ENCODE measurements around the gene E2F7. TPM values are rescaled to one million over a fixed set of nuclear protein-coding genes. Genes with fewer than 3 reads are reported as not detected.

Gene E2F7
- total RNA-seq, 4 donors from 2014 or later: not detected

DNA sequence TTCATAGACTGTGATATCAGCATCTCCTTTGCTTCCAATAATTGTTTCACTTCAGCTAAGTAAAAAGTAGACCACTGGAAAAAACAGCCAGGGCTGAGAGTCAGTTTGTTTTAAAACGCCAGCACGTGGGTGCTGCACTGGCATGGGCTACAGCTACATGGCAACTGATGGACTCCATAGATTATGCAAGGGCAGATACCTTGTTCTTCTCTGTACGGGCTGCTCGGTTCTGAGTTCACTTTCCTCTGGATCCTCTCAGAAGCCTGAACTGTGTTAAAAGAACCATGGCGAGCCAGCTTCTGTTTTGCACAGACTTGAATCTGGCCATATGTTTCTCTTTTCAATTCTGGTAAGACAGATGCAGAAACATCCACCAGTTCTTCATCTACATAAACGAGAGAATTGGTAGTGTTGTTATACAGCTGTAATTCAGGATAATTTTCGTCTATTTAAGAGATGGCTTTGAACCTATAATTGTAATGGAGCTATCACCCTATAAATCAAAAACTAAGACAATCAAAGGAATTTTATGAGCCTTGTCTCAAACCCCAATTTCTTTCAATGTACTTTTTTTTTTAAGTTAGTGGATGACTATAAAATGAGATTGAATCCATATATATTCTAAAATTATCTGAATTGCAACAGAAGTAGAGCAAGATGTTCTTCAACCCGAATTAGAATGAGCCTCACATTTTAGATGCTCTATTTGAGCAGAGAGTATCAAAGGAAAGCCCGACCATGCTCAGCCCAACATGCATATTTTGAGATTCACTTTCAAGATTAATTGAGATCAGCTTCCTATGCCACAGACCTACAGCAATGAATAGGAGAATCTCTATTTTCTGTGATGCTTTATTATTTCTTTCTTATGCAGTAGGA is 31.5 kb downstream of the E2F7 start:
- Histone ChIP-seq H3K36me3 (no peaks in the 10 kb centered on the region), H3K4me1 (no peaks in the 10 kb centered on the region), H3K27ac (no peak overlapping the region), H3K27me3 (no peaks in the 10 kb centered on the region), H3K4me3 (no peak overlapping the region), H3K9me3 (no peaks in the 10 kb centered on the region)
- intact Hi-C loops (cut with DNase I; ENCODE audit: low total_unique reads) (no loop called here), in situ Hi-C loops (cut with MboI; ENCODE audit: low sequenced_read_pairs in 4 of 4) (no loop called here)
- TF ChIP-seq, protein P1, sequence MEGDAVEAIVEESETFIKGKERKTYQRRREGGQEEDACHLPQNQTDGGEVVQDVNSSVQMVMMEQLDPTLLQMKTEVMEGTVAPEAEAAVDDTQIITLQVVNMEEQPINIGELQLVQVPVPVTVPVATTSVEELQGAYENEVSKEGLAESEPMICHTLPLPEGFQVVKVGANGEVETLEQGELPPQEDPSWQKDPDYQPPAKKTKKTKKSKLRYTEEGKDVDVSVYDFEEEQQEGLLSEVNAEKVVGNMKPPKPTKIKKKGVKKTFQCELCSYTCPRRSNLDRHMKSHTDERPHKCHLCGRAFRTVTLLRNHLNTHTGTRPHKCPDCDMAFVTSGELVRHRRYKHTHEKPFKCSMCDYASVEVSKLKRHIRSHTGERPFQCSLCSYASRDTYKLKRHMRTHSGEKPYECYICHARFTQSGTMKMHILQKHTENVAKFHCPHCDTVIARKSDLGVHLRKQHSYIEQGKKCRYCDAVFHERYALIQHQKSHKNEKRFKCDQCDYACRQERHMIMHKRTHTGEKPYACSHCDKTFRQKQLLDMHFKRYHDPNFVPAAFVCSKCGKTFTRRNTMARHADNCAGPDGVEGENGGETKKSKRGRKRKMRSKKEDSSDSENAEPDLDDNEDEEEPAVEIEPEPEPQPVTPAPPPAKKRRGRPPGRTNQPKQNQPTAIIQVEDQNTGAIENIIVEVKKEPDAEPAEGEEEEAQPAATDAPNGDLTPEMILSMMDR (IDR thresholded peaks at IDR 0.05 in 4 of 5, conservative IDR thresholded peaks at IDR 0.05 in 1 of 5): no peak
- no peak for TF ChIP-seq POLR2A (IDR thresholded peaks at IDR 0.05)
- no peak for DNase-seq
- no peak for ATAC-seq

DNA sequence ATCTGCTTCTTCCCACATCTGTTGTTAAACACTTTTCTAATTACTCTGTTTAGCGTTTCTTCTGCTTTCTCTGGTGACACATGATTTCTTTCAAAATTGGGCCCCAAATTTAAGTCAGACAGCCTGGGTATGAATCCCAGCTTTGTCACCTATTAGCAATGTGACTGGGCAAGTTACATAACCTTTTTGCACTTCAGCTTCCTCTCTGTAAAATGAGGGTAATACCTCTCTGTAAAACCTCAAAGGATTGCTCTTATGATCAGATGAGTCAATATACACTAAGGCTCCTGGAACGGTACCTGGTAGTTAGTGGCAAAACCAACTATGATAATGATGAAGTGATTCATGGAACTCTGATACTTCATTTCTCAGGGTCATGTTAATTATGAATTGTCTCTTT is 33.0 kb downstream of the E2F7 start:
- in situ Hi-C loops (cut with MboI; ENCODE audit: low sequenced_read_pairs in 4 of 4) (no loop called here), intact Hi-C loops (cut with DNase I; ENCODE audit: low total_unique reads) (no loop called here)
- DNase-seq (no peak), ATAC-seq (no peak)
- Histone ChIP-seq H3K36me3 (no peaks in the 10 kb centered on the region), H3K27ac (no peak overlapping the region), H3K27me3 (no peaks in the 10 kb centered on the region), H3K4me3 (no peak overlapping the region), H3K4me1 (no peaks in the 10 kb centered on the region), H3K9me3 (no peaks in the 10 kb centered on the region)
- TF ChIP-seq, protein P1 (IDR thresholded peaks at IDR 0.05 in 4 of 5, conservative IDR thresholded peaks at IDR 0.05 in 1 of 5): no peak
- TF ChIP-seq POLR2A (IDR thresholded peaks at IDR 0.05): no peak

GRCh38 chr12:77031745-77032144 is 33.6 kb downstream of the E2F7 start:
- Histone ChIP-seq H3K4me3 (no peak overlapping the region), H3K9me3 (no peaks in the 10 kb centered on the region), H3K27ac (no peak overlapping the region), H3K4me1 (no peaks in the 10 kb centered on the region), H3K36me3 (no peaks in the 10 kb centered on the region), H3K27me3 (no peaks in the 10 kb centered on the region)
- no peak for DNase-seq
- TF ChIP-seq, protein P1 (IDR thresholded peaks at IDR 0.05 in 4 of 5, conservative IDR thresholded peaks at IDR 0.05 in 1 of 5): no peak
- no peak for TF ChIP-seq POLR2A (IDR thresholded peaks at IDR 0.05)
- intact Hi-C loops (cut with DNase I; ENCODE audit: low total_unique reads): no loop called here
- no peak for ATAC-seq
- in situ Hi-C loops (cut with MboI; ENCODE audit: low sequenced_read_pairs in 4 of 4): no loop called here

GRCh38 chr12:77025782-77026314 is 39.5 kb downstream of the E2F7 start:
- H3K4me1 ChIP-seq: no peaks in the 10 kb centered on the region
- ATAC-seq (no peak), DNase-seq (no peak)
- no peaks in the 10 kb centered on the region for H3K27me3 ChIP-seq
- no peaks in the 10 kb centered on the region for H3K9me3 ChIP-seq
- intact Hi-C loops (cut with DNase I; ENCODE audit: low total_unique reads): no loop called here
- in situ Hi-C loops (cut with MboI; ENCODE audit: low sequenced_read_pairs in 4 of 4): no loop called here
- H3K4me3 ChIP-seq: no peak overlapping the region
- no peak overlapping the region for H3K27ac ChIP-seq
- TF ChIP-seq, protein P1 (IDR thresholded peaks at IDR 0.05 in 4 of 5, conservative IDR thresholded peaks at IDR 0.05 in 1 of 5): no peak
- no peak for TF ChIP-seq POLR2A (IDR thresholded peaks at IDR 0.05)
- H3K36me3 ChIP-seq: no peaks in the 10 kb centered on the region

Data from gastrocnemius medialis (tissue), 4 donors.